GM12892 (cell line): ENCODE data around the gene TLNRD1.

ENCODE experiments used
- POLR2A ChIP-seq: IDR thresholded peaks from 2 replicates; pipeline ENCODE4 v1.6.1; 2011; ENCODE audit warnings: low read depth, low read length, control low read depth
- POLR2AphosphoS5 ChIP-seq: IDR thresholded peaks from 2 replicates; pipeline ENCODE4 v1.6.1; 2011; ENCODE audit warnings: low read depth, low read length, control low read depth
- TAF1 ChIP-seq: IDR thresholded peaks from 2 replicates; pipeline ENCODE4 v1.6.1; 2011; ENCODE audit warnings: low read depth, mild to moderate bottlenecking, control low read depth, low read length, borderline replicate concordance

DNA sequence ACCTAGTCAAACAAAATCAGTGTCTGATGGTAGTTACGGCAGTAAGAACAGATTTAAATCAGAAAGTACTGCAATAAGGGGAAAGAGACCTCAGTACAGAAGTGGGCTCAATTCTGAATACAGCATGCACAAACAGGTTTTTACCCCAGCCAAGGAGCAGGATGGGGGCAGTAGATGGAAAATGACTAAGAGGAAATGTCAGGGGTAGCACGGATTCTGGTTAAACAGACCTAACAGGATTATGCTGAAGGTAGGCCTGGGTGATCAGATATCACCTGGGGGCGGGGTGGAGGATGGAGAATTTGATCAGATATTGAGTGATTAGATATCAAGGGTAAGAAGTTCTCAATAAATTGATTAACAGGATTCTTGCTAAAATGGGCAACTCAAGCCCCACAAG lies 30.1 kb upstream of the TLNRD1 start:
- TF ChIP-seq POLR2A (no peak), TAF1 (no peak), POLR2AphosphoS5 (no peak)
